ENCODE data around the gene MFAP1.

The MFAP1 gene

GRCh38 chr15:43776101-43776717 is 48.3 kb downstream of the MFAP1 start:
- DNase-seq (ENCODE audit: low read depth) = no peak

- no peak for DNase-seq (ENCODE audit: low read depth)
Observed at GRCh38 chr15:43775411-43775965, 49.0 kb downstream of the MFAP1 start.

GRCh38 chr15:43774062-43774461 is 50.4 kb downstream of the MFAP1 start:
- DNase-seq (ENCODE audit: low read depth) = no peak

GRCh38 chr15:43772624-43773023 is 51.9 kb downstream of the MFAP1 start:
- no peak for DNase-seq (ENCODE audit: low read depth)

- DNase-seq (ENCODE audit: low read depth) = no peak
Observed at GRCh38 chr15:43771816-43772215, 52.7 kb downstream of the MFAP1 start.

- DNase-seq (ENCODE audit: low read depth) = peak; percentile 18
Observed at GRCh38 chr15:43769584-43770228, 54.8 kb downstream of the MFAP1 start.

GRCh38 chr15:43763819-43764446 is 60.6 kb downstream of the MFAP1 start:
- DNase-seq (ENCODE audit: low read depth) = no peak

- DNase-seq (ENCODE audit: low read depth) = no peak
Observed at GRCh38 chr15:43762824-43763223, 61.7 kb downstream of the MFAP1 start.

Measured in stimulated activated CD8-positive, alpha-beta memory T cell treated with anti-CD3 and anti-CD28 coated beads, Interleukin-12 subunit alpha, Interleukin-12 subunit beta, amount 100 ng/mL, for 4 hours (primary cell).